HepG2 (cell line): ENCODE results near the gene RCE1. TPM values are rescaled to one million over a fixed set of nuclear protein-coding genes. Genes with fewer than 3 reads are reported as not detected.

Experiments used
- ATAC-seq: fragments of 200-7000 bp; cut with Tn5 transposase; 3 replicates; pipeline ENCODE4 v1.9.1; 2020; ENCODE audit warnings: mild to moderate bottlenecking, moderate library complexity
- BruUV-seq: library from RNA; stranded (reverse); fragments of 400-500 nt; replicated peaks from 2 replicates; lab custom pipeline; 2021; lab: Mats Ljungman, UMichigan
- CTCF ChIA-PET: fragments of 300-600 bp; formaldehyde crosslinking; extraction: SDS; loops from one replicate; lab custom pipeline; 2021; ENCODE audit warnings: low total read pairs, inconsistent platforms, low intra/inter-chr PET ratio; lab: Yijun Ruan, JAX
- POLR2A ChIA-PET: fragments of 350-600 bp; sonication (Branson Sonifier 250); formaldehyde crosslinking; loops from one replicate; lab custom pipeline; 2020; ENCODE audit warnings: antibody characterized with exemption, inconsistent platforms; lab: Yijun Ruan, JAX
- DNase-seq: peaks from one replicate; pipeline ENCODE4 v3.0.0-alpha.2; 2015; ENCODE audit warnings: low spot score
- FAIRE-seq: peaks from 3 replicates; lab custom pipeline; 2011; peaks lifted over from hg19 to GRCh38; lab: Jason Lieb, UNC
- H2AFZ ChIP-seq: one replicate; pipeline ENCODE4 v1.6.1; 2011; ENCODE audit warnings: low read length, inconsistent platforms
- H3K27ac ChIP-seq: fragments of 300-600 bp; 3 replicates; pipeline ENCODE4 v1.8.0; 2011; ENCODE audit warnings: mixed run types, mild to moderate bottlenecking, mixed read lengths, low read length, inconsistent platforms; ENCODE audit not compliant: insufficient read depth; ENCODE audit errors: extremely low read length
- H3K27me3 ChIP-seq, 2 experiments: fragments of 200-600 bp in 1 of 2; 2 replicates in 1 of 2; 3 replicates in 1 of 2; pipeline versions ENCODE4 v1.6.0 to v1.8.0; 2011; ENCODE audit warnings: low read length in 2 of 2, mild to moderate bottlenecking in 2 of 2, moderate library complexity in 2 of 2, inconsistent platforms in 1 of 2; ENCODE audit not compliant: insufficient read depth in 2 of 2, control insufficient read depth in 1 of 2
- H3K36me3 ChIP-seq, 2 experiments: fragments of 200-600 bp in 1 of 2; replicated peaks in 1 of 2; 2 replicates in 1 of 2; 3 replicates in 1 of 2; pipeline versions ENCODE4 v1.5.1 to v1.8.0; 2011; ENCODE audit warnings: low read length in 2 of 2, inconsistent platforms in 1 of 2; ENCODE audit not compliant: insufficient read depth in 2 of 2, control insufficient read depth in 1 of 2
- H3K4me1 ChIP-seq: 2 replicates; pipeline ENCODE4 v1.5.1; 2012; ENCODE audit warnings: low read length, inconsistent platforms; ENCODE audit not compliant: insufficient read depth
- H3K4me2 ChIP-seq: 2 replicates; pipeline ENCODE4 v1.6.0; 2011; ENCODE audit warnings: low read depth, low read length, inconsistent platforms
- H3K4me3 ChIP-seq, 3 experiments: fragments of 200-600 bp in 1 of 3; sonication (generic), shearing (Covaris generic) in 1 of 3; replicated peaks in 1 of 3; 2 replicates each; pipeline ENCODE4 v1.5.1; 2011 to 2016; ENCODE audit warnings: low read length in 3 of 3, inconsistent platforms in 2 of 3, low read depth in 2 of 3, mild to moderate bottlenecking in 2 of 3, control low read depth in 1 of 3, mixed read lengths in 1 of 3; ENCODE audit not compliant: insufficient read depth in 1 of 3
- H3K79me2 ChIP-seq: one replicate; pipeline ENCODE4 v1.6.1; 2011; ENCODE audit warnings: low read length, inconsistent platforms; ENCODE audit not compliant: insufficient read depth
- H3K9ac ChIP-seq: 2 replicates; pipeline ENCODE4 v1.6.0; 2011; ENCODE audit warnings: mild to moderate bottlenecking, low read depth, low read length, inconsistent platforms; ENCODE audit not compliant: insufficient read depth
- H3K9me3 ChIP-seq: 2 replicates; pipeline ENCODE4 v1.5.1; 2012; ENCODE audit warnings: mild to moderate bottlenecking, low read length
- H4K20me1 ChIP-seq: 2 replicates; pipeline ENCODE4 v1.6.0; 2011; ENCODE audit warnings: inconsistent platforms, mild to moderate bottlenecking, low read length, moderate library complexity; ENCODE audit not compliant: insufficient read depth
- CC2D1A ChIP-seq: sonication (generic); formaldehyde crosslinking; IDR thresholded peaks from 2 replicates; pipeline ENCODE4 v1.8.1; 2023; ENCODE audit warnings: mild to moderate bottlenecking, missing genetic modification reagents
- MEF2D ChIP-seq: sonication (generic); formaldehyde crosslinking; IDR thresholded peaks from 2 replicates; pipeline ENCODE4 v1.5.1; 2020; ENCODE audit warnings: mild to moderate bottlenecking, missing genetic modification reagents
- NPAS2 ChIP-seq: sonication (generic); formaldehyde crosslinking; IDR thresholded peaks from 2 replicates; pipeline ENCODE4 v1.8.0; 2022; ENCODE audit warnings: mild to moderate bottlenecking, missing genetic modification reagents, borderline replicate concordance
- RBFOX2 ChIP-seq: fragments of 200-400 bp; formaldehyde crosslinking; IDR thresholded peaks from 2 replicates; pipeline ENCODE4 v1.6.1; 2017; ENCODE audit warnings: low read depth, mild to moderate bottlenecking, low read length
- SIX4 ChIP-seq: sonication (generic); formaldehyde crosslinking; IDR thresholded peaks from 2 replicates; pipeline ENCODE4 v1.4.0; 2020; ENCODE audit warnings: missing genetic modification reagents
- ZFP62 ChIP-seq: sonication (generic); formaldehyde crosslinking; IDR thresholded peaks from 2 replicates; pipeline ENCODE4 v1.4.0; 2020; ENCODE audit warnings: missing genetic modification reagents
- ZNF292 ChIP-seq: sonication (generic); formaldehyde crosslinking; IDR thresholded peaks from 2 replicates; pipeline ENCODE4 v1.8.1; 2022; ENCODE audit warnings: mild to moderate bottlenecking, low read depth, missing genetic modification reagents, borderline replicate concordance
- WGBS: methylation state at CpG from one replicate; pipeline ENCODE4 v1.1.6; 2017; ENCODE audit warnings: low lambda C conversion rate; 5-methylcytosine and 5-hydroxymethylcytosine counted together
- in situ Hi-C: cut with HindIII; loops from 2 replicates; pipeline ENCODE4 v1.10.0; 2017; ENCODE audit warnings: low pct_unique_long_range_greater_than_20kb; ENCODE audit not compliant: extremely low pct_ligation_motif_present
- intact Hi-C: fragments of 100-400 bp; cut with micrococcal nuclease; formaldehyde crosslinking; loops from one replicate; pipeline ENCODE4 v1.10.0; 2022; ENCODE audit not compliant: unreplicated experiment
- polyA plus RNA-seq, 8 experiments: library from polyadenylated mRNA; depleted of rRNA in 3 of 8; stranded (reverse) in 7 of 8; unstranded in 1 of 8; fragments of >200 nt; fragmentation: Illumina TruSeq in 4 of 8; extraction: Trizol in 4 of 8; gene quantifications; 2 replicates each; pipeline versions ENCODE4 v1.2.1 to v1.2.3, GENCODE V29; 2011 to 2016; ENCODE audit warnings: low read depth in 4 of 8, missing spikeins in 1 of 8, mixed read lengths in 1 of 8; ENCODE audit not compliant: insufficient read depth in 1 of 8
- total RNA-seq, 5 experiments: library from RNA; depleted of rRNA; stranded (reverse); fragments of >200 nt; fragmentation: Illumina TruSeq; extraction: Trizol; gene quantifications; 2 replicates each; pipeline ENCODE4 v1.2.3, GENCODE V29; 2016; ENCODE audit warnings: low read depth in 1 of 5
- TF ChIP-seq, protein P1 (sequence below): sonication (generic); formaldehyde crosslinking; IDR thresholded peaks from 2 replicates; pipeline ENCODE4 v1.4.0; 2020; ENCODE audit warnings: low read depth, mild to moderate bottlenecking, missing genetic modification reagents
- TF ChIP-seq, protein P2 (sequence below): IDR thresholded peaks from 2 replicates; pipeline ENCODE4 v1.6.1; 2018; ENCODE audit warnings: missing genetic modification reagents
- TF ChIP-seq, protein P3 (sequence below): sonication (generic); formaldehyde crosslinking; IDR thresholded peaks from 2 replicates; pipeline ENCODE4 v1.4.0; 2020; ENCODE audit warnings: mild to moderate bottlenecking, low read depth, missing genetic modification reagents
- TF ChIP-seq, protein P4 (sequence below): sonication (generic); formaldehyde crosslinking; IDR thresholded peaks from 2 replicates; pipeline ENCODE4 v1.5.0; 2020; ENCODE audit warnings: mild to moderate bottlenecking, missing genetic modification reagents, moderate library complexity

The RCE1 gene
- total and polyA plus RNA-seq, 2 of the 13 experiments (the other 11 are each of a cell fraction or from before 2014, with no cell fraction given) = 22.2 to 22.4 TPM

DNA sequence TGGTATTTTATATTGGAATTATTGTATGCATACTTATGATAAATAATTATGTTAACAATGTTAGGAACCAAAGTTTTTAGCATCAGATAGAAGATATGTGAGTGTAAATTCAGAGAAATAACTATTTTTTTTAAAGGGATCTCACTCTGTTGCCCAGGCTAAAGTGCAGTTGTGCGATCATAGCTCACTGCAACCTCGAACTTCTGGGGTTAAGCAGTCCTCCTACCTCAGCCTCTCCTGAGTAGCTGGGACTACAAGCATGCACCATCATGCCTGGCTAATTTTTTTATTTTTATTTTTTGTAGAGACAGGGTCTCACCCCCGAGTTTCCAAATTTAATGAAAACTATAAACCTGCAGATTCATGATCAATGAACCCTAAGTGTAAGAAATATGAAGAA lies 33.6 kb upstream of the RCE1 start:
- no peak overlapping the region for H3K4me3 ChIP-seq
- BruUV-seq = no TSS peak
- FAIRE-seq (no peak), ATAC-seq (no peak), DNase-seq (no peak)
- H3K27me3 ChIP-seq = no peaks in the 10 kb centered on the region
- H3K79me2 ChIP-seq = no peaks in the 10 kb centered on the region
- H4K20me1 ChIP-seq = no peaks in the 10 kb centered on the region
- no peaks in the 10 kb centered on the region; a peak in 1 of 5 replicates for H3K36me3 ChIP-seq
- WGBS = 81% methylated on average over 3 of the region's 3 CpGs
- TF ChIP-seq RBFOX2 = no peak
- TF ChIP-seq NPAS2 (CRISPR knock-in tag) = no peak
- no peak for TF ChIP-seq SIX4
- TF ChIP-seq, protein P1, sequence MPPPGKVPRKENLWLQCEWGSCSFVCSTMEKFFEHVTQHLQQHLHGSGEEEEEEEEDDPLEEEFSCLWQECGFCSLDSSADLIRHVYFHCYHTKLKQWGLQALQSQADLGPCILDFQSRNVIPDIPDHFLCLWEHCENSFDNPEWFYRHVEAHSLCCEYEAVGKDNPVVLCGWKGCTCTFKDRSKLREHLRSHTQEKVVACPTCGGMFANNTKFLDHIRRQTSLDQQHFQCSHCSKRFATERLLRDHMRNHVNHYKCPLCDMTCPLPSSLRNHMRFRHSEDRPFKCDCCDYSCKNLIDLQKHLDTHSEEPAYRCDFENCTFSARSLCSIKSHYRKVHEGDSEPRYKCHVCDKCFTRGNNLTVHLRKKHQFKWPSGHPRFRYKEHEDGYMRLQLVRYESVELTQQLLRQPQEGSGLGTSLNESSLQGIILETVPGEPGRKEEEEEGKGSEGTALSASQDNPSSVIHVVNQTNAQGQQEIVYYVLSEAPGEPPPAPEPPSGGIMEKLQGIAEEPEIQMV (CRISPR knock-in tag) = no peak
- TF ChIP-seq, protein P2, sequence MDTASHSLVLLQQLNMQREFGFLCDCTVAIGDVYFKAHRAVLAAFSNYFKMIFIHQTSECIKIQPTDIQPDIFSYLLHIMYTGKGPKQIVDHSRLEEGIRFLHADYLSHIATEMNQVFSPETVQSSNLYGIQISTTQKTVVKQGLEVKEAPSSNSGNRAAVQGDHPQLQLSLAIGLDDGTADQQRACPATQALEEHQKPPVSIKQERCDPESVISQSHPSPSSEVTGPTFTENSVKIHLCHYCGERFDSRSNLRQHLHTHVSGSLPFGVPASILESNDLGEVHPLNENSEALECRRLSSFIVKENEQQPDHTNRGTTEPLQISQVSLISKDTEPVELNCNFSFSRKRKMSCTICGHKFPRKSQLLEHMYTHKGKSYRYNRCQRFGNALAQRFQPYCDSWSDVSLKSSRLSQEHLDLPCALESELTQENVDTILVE (CRISPR knock-in tag) = no peak
- TF ChIP-seq, protein P3, sequence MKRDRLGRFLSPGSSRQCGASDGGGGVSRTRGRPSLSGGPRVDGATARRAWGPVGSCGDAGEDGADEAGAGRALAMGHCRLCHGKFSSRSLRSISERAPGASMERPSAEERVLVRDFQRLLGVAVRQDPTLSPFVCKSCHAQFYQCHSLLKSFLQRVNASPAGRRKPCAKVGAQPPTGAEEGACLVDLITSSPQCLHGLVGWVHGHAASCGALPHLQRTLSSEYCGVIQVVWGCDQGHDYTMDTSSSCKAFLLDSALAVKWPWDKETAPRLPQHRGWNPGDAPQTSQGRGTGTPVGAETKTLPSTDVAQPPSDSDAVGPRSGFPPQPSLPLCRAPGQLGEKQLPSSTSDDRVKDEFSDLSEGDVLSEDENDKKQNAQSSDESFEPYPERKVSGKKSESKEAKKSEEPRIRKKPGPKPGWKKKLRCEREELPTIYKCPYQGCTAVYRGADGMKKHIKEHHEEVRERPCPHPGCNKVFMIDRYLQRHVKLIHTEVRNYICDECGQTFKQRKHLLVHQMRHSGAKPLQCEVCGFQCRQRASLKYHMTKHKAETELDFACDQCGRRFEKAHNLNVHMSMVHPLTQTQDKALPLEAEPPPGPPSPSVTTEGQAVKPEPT (CRISPR knock-in tag) = no peak
- no peak for TF ChIP-seq MEF2D
- TF ChIP-seq CC2D1A (CRISPR knock-in tag) = no peak
- no peak for TF ChIP-seq ZNF292 (CRISPR knock-in tag)
- no peak for TF ChIP-seq ZFP62 (CRISPR knock-in tag)
- TF ChIP-seq, protein P4, sequence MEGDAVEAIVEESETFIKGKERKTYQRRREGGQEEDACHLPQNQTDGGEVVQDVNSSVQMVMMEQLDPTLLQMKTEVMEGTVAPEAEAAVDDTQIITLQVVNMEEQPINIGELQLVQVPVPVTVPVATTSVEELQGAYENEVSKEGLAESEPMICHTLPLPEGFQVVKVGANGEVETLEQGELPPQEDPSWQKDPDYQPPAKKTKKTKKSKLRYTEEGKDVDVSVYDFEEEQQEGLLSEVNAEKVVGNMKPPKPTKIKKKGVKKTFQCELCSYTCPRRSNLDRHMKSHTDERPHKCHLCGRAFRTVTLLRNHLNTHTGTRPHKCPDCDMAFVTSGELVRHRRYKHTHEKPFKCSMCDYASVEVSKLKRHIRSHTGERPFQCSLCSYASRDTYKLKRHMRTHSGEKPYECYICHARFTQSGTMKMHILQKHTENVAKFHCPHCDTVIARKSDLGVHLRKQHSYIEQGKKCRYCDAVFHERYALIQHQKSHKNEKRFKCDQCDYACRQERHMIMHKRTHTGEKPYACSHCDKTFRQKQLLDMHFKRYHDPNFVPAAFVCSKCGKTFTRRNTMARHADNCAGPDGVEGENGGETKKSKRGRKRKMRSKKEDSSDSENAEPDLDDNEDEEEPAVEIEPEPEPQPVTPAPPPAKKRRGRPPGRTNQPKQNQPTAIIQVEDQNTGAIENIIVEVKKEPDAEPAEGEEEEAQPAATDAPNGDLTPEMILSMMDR (CRISPR knock-in tag) = no peak
- no peak overlapping the region for H2AFZ ChIP-seq
- ChIA-PET CTCF (no interaction called here), POLR2A (no interaction called here)
- no peak overlapping the region for H3K27ac ChIP-seq
- no peaks in the 10 kb centered on the region for H3K9me3 ChIP-seq
- in situ Hi-C loops = no loop called here
- no peak overlapping the region for H3K9ac ChIP-seq
- no peak overlapping the region for H3K4me2 ChIP-seq
- intact Hi-C loops = no loop called here
- H3K4me1 ChIP-seq = no peaks in the 10 kb centered on the region
